SKM-1 (cell line): ENCODE data around the gene RAP1GAP.

Experiments
- DNase-seq: peaks from one replicate; lab custom pipeline; 2025; ENCODE audit not compliant: unreplicated experiment; lab: John Stamatoyannopoulos, UW

Gene RAP1GAP

DNA sequence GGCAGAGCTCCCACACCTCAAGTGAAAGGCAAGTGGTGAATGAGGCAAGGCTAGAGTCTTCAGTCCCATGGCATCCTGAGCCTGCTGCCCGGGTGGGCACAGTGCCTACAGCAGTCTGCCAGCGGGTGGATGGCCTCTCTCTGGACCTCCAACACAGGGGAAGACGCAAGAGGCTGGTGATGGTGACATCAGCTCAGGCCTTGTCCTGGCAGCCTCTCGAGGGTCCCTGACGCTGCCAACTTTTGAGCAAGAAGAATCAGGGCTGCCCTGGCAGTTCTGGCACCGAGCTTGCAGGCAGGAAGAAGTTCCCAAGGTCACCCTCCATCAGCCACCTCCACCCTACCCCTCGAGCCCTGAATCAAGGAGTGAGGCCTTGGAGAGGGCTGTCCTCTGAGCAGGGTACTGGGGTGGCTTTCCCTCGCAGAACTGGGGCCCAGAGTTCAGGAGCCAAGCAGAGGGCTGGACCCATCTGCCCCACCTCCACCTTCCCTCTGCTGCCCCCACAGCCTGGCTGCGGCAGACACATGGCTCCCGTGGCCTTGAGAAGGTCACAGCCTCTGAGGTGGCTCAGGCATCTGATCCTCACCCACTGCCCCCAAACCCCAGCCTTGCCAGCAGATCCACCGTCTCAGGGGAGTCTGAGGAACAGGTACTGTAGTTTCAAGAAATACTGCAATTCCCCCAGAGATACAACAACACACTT lies 5.8 kb downstream of the RAP1GAP start:
- no peak for DNase-seq

- no peak for DNase-seq
These were observed 6.5 kb downstream of the RAP1GAP start for GRCh38 chr1:21662426-21663247.

DNA sequence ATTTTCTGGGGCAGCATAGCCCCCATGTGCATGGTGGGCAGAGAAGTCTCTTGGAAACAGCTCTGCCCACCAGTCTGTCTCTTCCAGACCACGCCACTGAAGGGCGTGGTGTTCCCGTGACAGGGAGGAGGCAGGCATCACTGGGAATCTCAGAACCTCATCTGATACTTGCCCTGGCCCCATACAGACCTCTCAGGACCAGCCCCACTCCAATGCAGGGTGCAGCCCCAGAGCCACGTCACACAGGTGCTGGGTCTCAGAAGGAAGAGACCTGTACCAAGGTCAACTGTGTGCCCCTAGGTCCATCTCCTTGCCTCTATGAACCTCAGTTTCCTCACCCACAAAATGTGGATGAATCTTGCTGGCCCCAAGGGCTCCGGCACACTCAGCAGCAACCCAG lies 7.3 kb downstream of the RAP1GAP start:
- no peak for DNase-seq

DNA sequence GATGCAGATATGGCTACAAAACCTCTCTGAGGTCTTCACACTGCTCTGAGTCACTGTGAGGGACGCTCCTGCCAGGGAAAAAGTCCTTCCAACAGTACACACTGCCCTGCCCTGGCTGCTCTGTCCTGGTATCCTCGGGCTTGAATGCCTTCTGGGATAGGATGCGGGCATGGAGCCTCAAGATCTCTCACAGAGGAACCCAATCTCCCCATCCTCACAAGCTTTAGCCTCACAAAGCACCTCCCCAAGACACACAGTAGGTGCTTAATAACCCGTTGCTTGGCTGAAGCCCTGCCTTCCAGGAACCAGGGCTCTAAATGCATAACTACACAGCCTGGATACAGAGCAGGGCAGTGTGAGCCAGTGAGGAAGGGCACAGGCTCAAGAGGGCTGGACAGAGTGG lies 9.2 kb downstream of the RAP1GAP start:
- DNase-seq, result no peak

GRCh38 chr1:21659099-21659923 lies 9.8 kb downstream of the RAP1GAP start:
- DNase-seq, result no peak

DNA sequence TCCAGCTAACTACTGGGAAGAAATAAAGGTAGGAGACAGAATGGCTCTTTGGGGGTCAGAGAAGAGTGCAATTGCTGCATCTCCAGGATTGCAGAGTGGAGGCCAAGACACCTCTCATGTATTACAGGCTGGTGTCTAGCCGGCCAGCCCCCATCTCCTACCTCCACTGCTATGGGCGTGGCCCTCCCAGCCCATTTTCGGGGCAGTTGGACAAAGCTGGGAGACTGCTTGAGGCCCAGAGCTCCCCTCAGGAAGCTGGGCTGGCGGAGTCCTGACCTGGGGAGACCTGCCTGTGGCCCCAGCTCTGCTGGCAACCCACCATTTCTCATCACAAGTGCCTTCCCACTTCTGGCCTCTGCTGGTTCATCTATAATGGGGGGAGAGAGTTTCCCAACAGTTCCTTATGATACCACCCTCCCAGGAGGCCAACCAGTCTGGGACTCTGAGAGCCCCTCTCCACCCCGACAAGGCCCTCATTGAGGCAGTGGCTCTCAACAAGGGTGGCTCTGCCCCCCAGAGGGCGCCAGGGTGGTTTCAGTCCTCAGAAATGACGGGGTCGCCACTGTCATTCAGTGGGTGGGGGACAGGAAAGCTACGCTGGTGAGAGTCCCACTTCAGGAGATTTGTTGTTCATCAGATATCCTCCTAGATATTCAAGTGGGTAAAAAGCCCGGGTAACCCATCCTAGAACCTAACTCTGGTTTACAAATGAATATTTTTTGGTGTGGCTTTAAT lies 11.5 kb downstream of the RAP1GAP start:
- no peak for DNase-seq

DNA sequence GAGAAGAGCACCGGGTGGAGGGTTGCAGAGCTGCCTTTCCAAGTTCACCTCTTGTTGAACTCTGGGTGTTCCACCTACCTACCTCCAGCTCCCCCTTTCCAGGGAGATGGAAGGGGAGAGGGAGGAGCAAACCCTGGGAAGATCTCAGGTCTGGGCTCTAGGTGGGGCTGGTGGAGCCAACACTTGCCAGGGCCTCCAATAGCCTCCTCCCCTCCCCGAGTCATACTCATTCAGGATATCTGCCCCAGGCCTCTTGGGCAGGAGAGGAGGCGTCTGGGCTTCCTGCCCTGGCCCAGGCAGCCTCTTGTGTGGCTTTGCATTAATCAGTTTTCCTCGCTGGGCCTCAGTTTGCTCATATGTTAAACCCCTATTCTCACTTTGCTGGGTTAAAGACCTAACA lies 13.4 kb downstream of the RAP1GAP start:
- DNase-seq, result no peak

DNA sequence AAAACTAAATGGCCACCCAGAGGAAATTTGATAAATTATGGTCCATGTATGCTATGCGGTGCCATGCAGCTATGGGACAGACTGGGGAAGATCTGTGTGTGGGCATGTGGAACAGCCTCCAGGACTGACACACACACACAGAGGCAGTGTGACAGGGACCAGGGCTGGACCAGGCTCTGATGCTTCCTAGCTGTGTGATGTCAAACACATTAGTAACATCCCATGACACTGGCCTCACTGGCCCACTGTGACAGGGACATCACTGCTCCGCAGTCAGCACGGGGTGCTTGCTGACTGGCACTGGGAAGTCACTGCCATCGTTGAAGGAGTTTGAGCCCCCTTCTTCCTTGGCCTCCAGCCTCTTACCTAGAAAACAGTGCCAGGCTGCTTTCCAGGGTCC lies 13.9 kb downstream of the RAP1GAP start:
- no peak for DNase-seq

DNA sequence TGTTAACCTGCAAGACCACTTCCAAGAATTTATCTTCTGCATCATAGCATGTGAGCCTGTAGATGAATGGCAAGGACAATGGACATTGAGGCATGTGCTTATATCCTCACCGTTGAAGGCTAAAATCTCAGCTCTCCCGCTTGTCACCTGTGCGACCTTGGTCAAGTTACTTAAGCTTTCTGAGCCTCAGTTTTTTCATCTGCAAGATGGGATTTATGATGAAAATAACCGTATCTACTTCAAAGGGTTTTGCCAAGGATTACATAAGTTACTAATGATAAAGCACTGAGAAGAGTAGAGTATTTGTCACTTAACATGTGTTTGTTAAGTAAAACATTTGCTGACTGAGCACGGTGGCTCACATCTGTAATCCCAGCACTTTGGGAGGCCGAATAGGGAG lies 14.9 kb downstream of the RAP1GAP start:
- DNase-seq, result no peak

DNA sequence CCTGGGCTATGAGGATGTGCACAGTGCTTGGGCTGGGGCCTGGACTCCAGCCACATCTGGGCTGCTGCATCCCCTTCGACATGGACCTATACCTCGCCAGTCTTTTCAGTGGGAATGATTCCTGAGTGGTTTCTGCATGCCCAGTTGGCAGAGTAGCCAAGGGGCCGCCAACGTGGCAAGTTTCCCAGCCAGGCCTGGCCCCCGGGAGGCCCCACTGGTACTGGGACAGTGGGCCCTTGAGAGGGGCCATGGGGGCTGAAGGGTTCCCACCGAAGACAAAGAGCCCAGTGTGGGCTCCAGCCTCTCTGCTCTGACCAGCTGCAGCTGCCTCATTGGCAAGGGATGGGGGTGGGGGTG lies 15.4 kb downstream of the RAP1GAP start:
- no peak for DNase-seq

DNA sequence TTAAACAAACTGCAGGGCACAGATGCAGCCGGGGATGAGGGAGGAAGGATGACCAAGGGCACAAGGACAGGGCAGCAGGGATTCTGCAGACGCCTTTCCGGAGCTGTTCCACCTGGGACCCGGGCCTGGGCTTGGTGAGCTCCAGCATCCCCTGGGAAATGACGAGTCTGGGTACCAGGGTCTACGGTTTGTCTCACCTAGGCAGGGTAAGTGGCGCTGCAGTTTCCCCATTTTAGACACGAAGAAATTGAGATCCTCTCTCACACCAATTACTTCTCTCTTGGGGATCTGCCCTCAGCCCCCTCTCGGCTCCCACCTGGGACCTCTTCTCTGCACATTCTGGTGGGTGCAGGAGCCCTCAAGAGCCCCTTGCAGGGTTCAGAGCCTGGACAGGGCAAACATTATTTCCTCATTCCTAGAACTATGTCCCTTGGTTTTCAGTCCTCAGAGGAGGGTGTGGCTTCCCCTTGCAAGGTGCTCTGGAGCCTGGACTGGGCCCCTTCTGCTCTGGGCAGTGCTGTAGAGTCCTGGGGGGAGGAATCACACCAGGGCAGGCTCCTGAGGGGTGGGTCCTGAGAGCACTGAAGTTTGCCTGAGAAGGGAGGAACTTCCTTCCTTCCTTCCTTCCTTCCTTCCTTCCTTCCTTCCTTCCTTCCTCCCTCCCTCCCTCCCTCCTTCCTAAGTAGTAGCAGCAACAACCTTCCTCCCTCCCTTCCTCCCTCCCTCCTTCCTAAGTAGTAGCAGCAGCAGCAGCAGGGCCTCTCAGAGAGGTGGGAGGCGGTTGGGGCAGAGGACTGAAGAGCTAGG lies 16.0 kb downstream of the RAP1GAP start:
- no peak for DNase-seq

- DNase-seq, result no peak
These were observed 16.8 kb downstream of the RAP1GAP start for GRCh38 chr1:21652101-21652936.

GRCh38 chr1:21651214-21652042 lies 17.7 kb downstream of the RAP1GAP start:
- no peak for DNase-seq

DNA sequence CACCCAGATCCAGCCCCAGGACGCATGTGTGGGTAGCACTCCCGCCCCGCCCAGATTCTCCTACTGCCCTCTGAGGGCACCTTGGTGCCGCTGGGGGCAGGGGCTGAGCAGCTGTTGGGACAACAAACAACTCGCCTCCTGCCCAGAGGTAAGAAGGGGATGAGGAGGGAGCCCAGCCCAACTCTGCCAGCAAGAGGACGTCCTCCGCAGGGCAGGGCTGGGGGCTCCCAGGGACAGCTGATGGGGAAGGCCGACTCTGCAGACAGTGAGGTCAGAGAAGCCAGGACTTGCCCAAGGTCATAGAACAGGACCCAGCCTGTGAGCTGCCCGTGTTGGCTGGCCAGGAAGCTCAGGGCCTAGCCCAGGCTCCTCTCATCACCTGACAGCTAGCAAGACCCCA lies 18.8 kb downstream of the RAP1GAP start:
- DNase-seq, result no peak

GRCh38 chr1:21649315-21649714 lies 19.8 kb downstream of the RAP1GAP start:
- DNase-seq, result no peak

DNA sequence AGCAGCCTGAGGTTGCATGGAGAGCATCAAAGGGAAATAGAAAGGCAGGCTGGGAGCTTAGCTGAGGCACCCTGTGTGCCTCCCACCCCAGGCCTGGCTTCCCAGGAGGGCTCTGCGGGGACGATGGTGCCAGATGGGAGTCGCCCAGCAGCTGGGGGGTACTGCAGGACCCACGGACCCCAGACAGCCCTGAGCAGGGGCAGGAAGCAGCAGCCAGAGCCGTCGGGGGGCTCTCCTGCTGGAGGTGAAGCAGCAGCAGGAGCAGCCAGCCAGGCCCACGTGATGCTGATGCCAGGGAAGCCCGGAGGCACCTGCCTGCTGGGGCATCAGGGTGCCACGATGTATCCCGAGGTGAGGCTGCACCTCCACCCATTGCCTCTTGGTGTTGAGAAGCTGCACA lies 20.4 kb downstream of the RAP1GAP start:
- DNase-seq, result no peak

DNA sequence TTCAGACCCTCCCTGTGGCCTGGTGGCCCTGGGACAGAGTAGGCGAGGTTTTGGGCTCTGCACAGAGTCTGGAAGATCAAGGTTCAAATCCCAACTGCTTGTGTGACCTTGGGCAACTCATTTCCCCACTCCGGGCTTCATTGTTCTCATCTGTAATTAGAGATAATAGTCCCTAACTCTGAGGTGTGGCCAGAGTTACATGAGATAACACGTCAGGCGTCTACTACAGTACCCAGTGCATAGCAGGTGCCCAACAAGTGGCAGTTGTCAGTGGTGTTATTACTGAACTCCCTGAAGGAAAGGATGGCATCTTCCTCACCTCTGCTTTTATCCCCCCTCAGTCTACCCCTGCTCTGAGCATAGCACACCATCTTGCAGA lies 20.8 kb downstream of the RAP1GAP start:
- no peak for DNase-seq
